ENCODE results near the gene MTUS2. TPM values are rescaled to one million over a fixed set of nuclear protein-coding genes. Genes with fewer than 3 reads are reported as not detected.

The MTUS2 gene
- total and polyA plus RNA-seq, 2 of the 8 experiments (the other 6 are each of a cell fraction or from before 2014, with no cell fraction given): 0.18 to 0.80 TPM

- TF ChIP-seq CHD7 (IDR thresholded peaks at IDR 0.05; ENCODE audit: insufficient replicate concordance, low read length): no peak
- no peak for TF ChIP-seq CTCF (IDR thresholded peaks at IDR 0.05; ENCODE audit: control extremely low read depth in 1 of 3, insufficient read depth in 1 of 3, low read depth in 1 of 3, low read length in 3 of 3)
- TF ChIP-seq POLR2A (IDR thresholded peaks at IDR 0.05; ENCODE audit: control extremely low read depth in 1 of 2, low read depth in 2 of 2, low read length in 2 of 2): no peak
- no peak for TF ChIP-seq PHF8 (conservative IDR thresholded peaks at IDR 0.05; ENCODE audit: low read depth, low read length)
- no peak for TF ChIP-seq SIX5 (IDR thresholded peaks at IDR 0.05; ENCODE audit: low read depth, low read length)
- TF ChIP-seq BRCA1 (IDR thresholded peaks at IDR 0.05; ENCODE audit: low read depth, low read length): no peak
- TF ChIP-seq FOSL1 (IDR thresholded peaks at IDR 0.05; ENCODE audit: insufficient read depth, low read depth, low read length): no peak
- TF ChIP-seq ATF2 (IDR thresholded peaks at IDR 0.05; ENCODE audit: low read length): no peak
Measured at GRCh38 chr13:28983641-28984040, 163.5 kb downstream of the MTUS2 start (continued).
